SW480 (cell line): ENCODE measurements around the gene ISG20L2.
A peak's percentile ranks its signal among the peaks of the same experiment; 100 is the strongest.

Experiments
- DNase-seq: peaks from one replicate; pipeline ENCODE4 v3.0.0-alpha.2; 2016; ENCODE audit warnings: low spot score

The ISG20L2 gene

DNA sequence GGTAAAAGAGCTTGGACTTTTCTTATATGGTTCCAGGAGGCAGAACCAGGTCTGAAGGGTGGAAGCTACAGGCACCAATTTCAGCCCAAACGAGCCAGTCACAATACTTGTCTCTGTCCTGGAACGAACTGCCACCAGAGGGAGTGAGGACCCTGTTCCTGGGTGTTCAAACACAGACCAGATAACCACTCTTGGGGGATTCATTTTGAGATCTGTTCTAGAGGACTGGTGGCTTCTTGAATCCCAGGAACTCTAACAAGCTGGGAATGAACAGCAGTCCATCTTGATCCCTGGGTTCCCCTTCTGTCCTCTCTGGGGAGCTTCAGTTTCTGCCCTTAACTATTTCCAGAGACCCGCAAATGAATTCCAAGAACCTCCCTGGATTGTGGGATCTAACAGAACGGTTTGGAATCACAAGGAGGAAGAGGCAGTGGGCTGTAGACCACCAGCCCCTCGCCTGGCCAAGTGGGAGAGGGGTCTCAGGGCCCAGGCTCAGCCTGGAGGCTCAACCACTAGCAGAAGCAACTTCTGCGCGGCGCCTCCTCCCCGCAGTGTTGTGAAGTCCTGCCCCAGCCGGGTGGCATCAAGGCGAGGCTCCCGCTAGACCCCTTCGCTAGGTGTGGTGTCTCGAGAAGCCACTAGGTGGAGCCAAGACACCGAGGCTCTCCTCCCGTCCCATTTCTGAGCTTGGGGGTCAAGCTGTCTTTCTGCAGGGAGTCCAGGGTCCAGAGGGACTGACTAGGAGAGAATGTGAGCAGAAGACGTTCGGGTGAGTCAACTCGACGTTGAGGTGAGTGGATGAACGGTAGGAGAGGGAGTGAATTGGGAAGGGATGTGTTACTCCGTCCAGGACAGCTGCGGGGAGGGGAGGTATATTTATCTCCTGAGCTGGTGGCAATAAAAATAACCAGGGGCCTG is 39.3 kb downstream of the ISG20L2 start:
- DNase-seq = peak; percentile 80

DNA sequence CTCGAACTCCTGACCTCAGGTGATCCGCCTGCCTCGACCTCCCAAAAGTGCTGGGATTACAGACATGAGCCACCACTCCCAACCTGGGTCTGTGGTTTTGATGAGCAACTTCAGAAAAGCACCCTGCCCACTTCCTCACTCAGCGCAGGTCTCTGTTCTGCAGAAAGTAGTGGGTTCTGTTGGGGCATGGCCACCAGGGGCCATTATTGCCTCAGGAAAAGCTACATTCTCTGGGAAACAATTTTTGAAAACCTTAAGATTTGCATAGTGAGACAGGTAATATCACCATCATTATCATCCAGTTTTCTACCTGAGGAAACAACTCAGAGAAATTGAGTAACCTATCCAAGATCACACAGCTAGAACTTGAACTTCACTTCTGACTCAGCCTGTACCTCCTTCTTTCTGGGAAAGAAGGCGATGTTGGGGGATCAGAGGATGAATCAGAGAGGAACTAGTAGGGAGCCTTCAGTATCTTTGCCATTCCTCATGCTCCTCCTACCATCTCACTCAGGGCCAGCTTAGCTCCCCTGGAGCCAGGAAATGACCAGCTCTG is 44.3 kb downstream of the ISG20L2 start:
- DNase-seq = no peak

DNA sequence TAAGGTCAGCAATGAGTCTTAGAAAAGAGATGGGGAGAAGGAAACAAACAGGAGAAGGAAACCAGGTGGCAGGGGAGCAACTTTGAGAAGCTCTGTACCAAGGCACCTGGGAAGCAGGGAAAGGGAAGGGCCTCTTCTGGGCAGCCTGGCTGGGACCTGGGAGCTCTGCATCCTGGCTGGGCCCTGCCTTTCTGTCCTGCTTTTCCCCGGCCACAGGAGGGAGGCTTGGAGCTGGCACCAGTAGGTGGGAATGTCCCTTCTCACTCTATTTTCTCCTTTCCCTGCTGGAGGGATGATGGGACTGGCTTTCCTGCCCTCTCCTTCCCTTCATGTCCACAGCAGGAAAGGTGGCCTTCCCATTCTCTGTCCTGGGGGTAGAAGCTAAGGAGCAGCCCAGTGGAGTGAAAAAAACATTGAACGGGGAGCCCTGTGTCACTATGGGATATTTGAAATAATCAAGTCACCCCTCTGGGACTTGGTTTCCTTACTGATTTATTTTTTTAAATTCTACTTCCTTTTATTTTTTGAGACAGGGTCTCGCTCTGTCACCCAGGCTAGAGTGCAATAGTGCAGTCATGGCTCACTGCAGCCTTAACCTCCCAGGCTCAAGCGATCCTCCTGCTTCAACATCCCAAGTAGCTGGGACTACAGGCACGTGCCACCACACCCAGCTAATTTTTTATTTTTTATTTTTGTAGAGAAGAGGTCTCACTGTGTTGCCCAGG is 46.2 kb downstream of the ISG20L2 start:
- DNase-seq = no peak

DNA sequence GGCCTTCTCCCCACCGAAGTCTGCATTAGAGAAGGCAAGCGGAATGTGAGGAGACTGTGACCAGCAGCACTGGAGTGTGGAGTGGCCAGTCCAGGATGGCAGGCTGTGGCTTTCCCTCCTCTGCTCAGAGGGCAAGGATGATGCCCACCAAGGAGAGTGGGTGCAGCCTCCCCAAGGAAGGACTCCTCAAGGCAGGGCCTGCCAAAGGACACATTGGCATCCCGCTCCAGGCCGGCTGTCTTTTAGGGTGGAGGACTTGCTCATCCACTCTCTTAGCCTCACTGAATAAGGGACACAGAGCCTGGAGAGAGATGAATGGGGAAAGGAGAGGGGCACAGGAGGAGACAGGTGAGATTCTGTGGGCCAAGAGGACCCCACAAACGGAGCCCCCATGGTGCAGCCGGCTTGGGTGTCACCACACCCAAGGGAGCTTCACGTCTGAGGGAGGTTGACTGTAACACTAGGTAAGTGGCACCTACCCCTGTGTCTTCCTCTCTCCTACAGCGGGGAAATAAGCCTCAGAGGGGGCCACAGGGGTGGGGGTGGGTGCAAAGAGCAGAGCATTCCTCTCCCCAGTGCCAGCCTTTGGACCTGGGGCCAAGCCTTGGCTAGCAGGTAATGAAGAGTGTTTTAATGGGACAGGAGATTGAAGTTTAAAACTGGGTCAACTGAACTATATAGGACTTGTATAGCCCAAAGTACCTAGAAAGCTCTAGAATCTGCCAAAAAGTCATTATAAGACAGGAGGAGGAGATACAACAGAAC is 47.2 kb downstream of the ISG20L2 start:
- no peak for DNase-seq

DNA sequence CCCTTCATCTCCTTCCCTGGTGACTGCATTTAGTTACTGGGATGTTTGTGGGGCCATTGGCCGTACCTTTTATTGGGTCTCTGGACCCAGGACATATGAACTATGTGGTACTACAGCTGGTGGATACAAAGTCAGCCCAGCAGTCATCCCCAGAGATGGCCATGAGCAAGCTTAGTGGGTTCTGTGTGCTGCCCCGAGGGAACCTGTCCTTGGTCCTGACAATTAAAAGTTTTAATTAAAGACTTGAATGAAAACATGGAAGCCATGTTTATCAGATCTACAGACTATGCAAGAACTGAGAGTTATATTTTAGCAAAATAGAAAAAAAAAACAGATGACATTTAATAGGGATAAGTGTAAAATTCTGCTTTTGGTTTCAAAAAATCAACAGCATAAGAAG is 48.5 kb downstream of the ISG20L2 start:
- no peak for DNase-seq

DNA sequence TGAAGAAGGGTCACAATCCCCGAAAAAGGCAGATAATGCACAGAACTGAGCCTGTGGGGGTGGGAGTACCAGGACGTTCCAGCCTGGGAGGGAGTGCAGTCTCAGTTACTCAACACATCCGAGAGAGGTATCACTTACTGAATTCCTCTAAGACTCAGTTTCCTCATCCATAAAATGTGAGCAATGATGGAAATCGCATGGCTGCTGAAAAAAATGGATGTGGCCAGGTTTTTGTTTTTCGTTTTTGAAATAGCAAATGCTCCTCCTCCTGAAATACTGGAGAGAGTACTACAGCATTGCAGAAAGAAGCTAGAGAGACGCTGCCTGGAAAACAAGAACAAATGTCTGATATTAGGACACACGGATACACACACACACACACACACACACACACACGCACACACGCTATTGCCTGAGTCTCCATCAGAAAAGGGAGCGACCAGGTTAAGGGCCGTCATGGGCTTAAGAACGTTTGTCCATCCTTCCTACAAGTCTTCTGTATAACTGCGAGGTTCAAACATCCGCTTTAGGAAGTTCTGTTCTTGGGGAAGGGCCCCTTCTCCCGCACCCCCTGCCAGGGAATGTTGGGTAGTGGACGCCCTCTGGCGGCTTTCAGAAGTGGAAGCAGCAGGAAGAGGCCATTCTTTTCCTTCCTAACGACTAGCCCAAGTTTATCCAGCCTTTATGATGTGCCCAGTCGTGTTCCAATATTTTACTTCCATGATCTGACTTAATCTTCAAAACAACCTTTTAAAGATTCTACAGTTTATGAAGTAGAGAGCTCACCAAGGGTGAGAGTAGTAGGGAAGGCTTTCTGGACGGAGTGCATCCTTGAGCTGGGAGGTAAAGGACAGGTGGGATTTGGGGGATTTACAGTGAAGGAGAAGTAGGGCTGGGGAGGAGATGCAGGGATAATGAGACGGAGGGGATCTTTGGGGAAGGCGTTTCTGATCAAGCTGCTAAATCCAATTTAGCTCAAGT is 50.7 kb downstream of the ISG20L2 start:
- peak; percentile 78 for DNase-seq

DNA sequence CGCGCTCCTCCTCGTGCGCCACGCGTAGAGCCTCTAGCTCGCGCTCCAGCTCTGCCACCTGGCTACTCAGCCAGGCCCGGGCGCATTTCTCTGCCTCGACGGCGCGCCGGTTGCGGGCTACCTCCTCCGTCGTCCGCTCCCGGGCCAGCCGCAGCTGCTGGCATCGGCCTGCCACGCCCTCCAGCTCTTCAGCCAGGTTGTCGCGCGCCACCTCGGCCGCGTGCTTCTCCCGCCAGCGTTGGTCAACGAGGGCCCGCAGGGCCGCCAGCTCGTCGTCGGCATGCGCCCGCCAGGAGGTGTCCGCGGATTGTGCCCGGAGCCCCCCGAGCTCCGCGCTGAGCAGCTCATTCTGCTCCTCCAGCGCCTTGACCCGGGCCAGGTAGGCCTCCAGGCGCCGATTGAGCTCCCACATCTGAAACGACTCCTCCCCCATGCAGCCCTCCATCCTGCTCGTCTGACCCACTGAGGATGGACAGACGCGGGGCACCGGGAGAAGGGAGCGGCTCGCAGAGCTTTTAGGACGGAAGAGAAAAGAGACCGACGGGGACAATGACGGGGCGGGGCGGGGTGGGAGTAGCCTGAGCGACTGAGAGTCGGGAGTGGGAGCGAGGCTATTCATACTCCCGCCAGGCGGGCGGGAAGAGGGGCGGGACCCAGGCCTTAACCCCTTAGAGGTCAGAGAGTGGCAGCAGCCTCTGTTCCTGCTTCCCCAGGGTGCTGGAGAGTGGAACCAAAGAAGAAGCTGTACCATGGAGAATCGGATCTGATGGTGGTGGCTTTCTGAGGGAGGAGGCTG is 51.5 kb downstream of the ISG20L2 start, which contains the start of gene NES:
Gene NES, minus strand, starts transcription at position 588 of the 796 bp plus-strand sequence. Its CDS starts 143 bp downstream, at position 445.
- peak; percentile 85 for DNase-seq

DNA sequence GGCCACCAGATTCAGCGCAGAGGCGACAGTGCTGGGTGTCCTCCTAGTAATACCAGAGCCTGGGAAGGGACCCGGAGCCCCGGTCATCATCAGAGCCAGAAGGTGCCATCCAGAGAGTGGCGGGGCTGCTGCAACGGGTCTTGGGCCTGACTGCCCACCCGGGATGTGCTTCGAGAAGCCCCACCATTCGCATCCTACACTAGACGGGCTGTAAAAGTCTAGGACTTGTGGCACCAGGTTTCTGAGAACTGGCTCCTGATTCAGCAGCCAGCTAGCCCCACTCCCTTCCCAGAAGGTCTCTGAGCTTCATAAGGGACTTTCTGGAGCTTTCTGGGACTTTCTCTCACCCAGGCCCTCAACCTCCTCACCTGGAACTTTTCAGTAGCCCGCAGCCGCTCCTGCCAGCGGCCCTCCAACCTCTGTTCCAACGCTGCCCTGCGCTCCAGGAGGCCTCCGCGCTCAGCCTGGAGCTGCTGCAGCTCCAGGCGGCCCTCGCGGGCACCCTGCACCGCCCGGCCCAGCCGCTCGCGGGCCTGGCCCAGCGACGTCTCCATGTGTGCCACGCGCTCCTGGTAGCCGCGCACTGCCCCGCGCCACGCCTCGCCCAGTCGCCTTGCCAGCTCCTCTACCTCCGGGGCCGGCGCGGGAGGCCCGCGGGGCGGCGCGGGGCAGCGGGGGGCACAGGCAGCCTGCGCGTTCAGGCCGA is 52.3 kb downstream of the ISG20L2 start:
- DNase-seq = no peak

DNA sequence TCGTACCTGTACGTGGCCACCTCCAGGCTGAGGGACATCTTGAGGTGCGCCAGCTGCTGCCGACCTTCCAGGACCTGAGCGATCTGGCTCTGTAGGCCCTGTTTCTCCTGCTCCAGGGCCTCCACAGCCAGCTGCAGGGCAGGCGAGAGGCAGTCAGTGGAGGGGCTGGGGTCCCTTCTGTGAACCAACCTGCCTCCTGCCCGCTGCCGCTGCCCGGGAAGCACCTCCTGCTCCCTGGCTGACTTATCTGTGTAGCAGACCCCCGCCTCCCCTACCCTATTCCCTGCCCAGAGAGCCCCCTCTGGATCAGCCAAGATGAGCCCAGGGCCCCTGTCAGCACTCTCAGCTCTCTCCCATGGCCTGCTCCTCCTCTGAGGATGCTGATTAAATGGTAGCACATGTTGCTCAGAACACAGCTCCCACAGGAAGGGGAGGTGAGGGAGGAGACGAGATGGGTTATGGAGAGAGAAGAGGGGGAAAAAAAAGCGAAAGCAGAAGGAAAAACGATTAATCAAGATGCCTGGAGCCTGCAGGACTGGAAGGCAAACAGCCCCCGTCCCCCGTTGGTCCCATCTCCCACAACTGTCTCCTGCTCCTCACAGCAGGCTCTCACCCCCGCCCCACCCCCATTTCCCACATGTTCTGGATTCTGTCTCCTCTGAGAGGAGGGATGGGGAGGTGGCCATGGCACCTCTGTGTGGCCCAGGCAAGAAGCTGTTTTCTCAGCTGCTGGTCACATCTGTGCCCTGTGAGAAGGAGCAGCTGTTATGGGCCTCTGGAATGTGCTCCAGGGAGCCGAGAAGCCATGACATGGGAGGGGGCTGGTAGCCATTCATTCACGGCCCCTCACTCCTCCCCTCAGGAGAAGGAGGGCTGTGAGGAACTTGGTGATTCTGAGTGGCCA is 53.1 kb downstream of the ISG20L2 start:
- DNase-seq = no peak

DNA sequence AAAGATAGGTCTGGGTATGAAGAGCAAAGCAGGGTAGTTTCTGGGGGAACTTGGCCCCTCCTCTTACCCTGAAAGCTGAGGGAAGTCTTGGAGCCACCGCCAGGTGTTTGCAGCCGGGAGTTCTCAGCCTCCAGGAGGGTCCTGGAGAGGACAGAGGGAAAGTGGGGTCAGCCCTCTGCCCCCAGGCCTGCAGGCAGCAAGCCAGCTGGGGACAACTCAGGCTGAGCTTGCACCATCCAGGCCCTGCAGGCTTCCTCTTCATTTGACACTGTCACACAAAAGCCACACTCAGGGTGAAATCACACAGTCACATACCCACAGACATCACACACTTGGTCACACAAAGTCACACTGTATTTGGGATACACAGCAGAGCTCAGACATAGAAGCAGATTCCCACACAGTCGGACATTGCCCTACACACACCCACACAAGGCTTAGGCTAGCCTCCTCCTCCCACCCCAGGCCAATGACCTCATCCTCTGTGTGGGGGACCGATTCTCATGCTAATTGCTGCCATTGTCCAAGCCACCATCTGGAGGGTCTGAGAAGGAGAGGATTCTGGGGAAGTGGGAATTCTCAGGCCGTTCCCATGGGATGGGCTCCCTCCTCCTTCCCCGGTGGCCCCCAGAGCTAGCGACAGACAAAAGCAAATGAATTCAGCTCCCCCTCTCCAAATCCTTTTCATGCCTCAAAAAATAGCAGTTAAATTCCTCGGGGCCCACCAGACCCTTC is 55.0 kb downstream of the ISG20L2 start:
- DNase-seq = no peak
